Nephron (organoid): Measurements from ENCODE around the gene PHAF1.

Experiments used
- H3K27ac Mint-ChIP-seq, 3 experiments: 2 replicates each; pipeline ENCODE4 v1.8.0; 2020; ENCODE audit warnings: mixed read lengths in 3 of 3, mild to moderate bottlenecking in 2 of 3, moderate library complexity in 1 of 3
- H3K27me3 Mint-ChIP-seq: 2 replicates; pipeline ENCODE4 v1.8.0; 2021; ENCODE audit warnings: low read depth, mild to moderate bottlenecking, moderate library complexity, mixed read lengths
- H3K36me3 Mint-ChIP-seq: 2 replicates; pipeline ENCODE4 v1.8.0; 2020; ENCODE audit warnings: low read depth, mixed read lengths
- H3K4me1 Mint-ChIP-seq: 2 replicates; pipeline ENCODE4 v1.8.0; 2020; ENCODE audit warnings: mixed read lengths
- H3K4me3 Mint-ChIP-seq, 3 experiments: 2 replicates each; pipeline ENCODE4 v1.8.0; 2020; ENCODE audit warnings: mild to moderate bottlenecking in 3 of 3, mixed read lengths in 3 of 3, moderate library complexity in 2 of 3
- H3K9me3 Mint-ChIP-seq: 2 replicates; pipeline ENCODE4 v1.8.0; 2020; ENCODE audit warnings: mixed read lengths
- CTCF ChIP-seq, 3 experiments: fragments of 200-600 bp; sonication (generic); IDR thresholded peaks; one replicate each; pipeline ENCODE4 v1.5.0; 2021; ENCODE audit warnings: antibody characterized with exemption in 3 of 3; ENCODE audit not compliant: unreplicated experiment in 3 of 3

PHAF1 gene

GRCh38 chr16:67196881-67197280, 87.1 kb downstream of the PHAF1 start:
- Mint-ChIP-seq H3K27ac (no peak overlapping the region), H3K4me3 (peak overlapping the region; percentile 16 to 70 (median 68)), H3K27me3 (peaks cover 5% of the 10 kb centered on the region), H3K4me1 (peaks cover 26% of the 10 kb centered on the region), H3K9me3 (no peaks in the 10 kb centered on the region), H3K36me3 (peaks cover 39% of the 10 kb centered on the region)
- no peak for TF ChIP-seq CTCF (IDR thresholded peaks at IDR 0.05; ENCODE audit: unreplicated experiment in 3 of 3)

- peaks cover 21% of the 10 kb centered on the region for H3K4me1 Mint-ChIP-seq
- H3K27ac Mint-ChIP-seq, result peak overlapping the region in 1 of 3 experiments; percentile 74
- H3K27me3 Mint-ChIP-seq, result peaks cover 5% of the 10 kb centered on the region
- H3K36me3 Mint-ChIP-seq, result peaks cover 39% of the 10 kb centered on the region
- H3K4me3 Mint-ChIP-seq, result no peak overlapping the region
- no peak for TF ChIP-seq CTCF (IDR thresholded peaks at IDR 0.05; ENCODE audit: unreplicated experiment in 3 of 3)
- H3K9me3 Mint-ChIP-seq, result no peaks in the 10 kb centered on the region
Observed at GRCh38 chr16:67197704-67198103, 88.0 kb downstream of the PHAF1 start.
